GM21737 (cell line): ENCODE data around the gene DENND5B.
"Not testable (repeated sequence)": the region's sequence is repeated elsewhere in the genome, so short reads cannot be mapped to it uniquely, and the experiment has no call there.

Source experiments
- ATAC-seq: cut with Tn5 transposase; IDR thresholded peaks from one replicate; pipeline ENCODE4 v1.9.1; 2021; ENCODE audit warnings: mild to moderate bottlenecking, moderate library complexity; ENCODE audit not compliant: unreplicated experiment

The DENND5B gene

GRCh38 chr12:31594681-31595080 is 3.7 kb upstream of the DENND5B start:
- no peak for ATAC-seq

GRCh38 chr12:31591380-31591901 is 505 bp upstream of the DENND5B start:
- peak; percentile 16 for ATAC-seq

GRCh38 chr12:31589904-31590641 is 863 bp downstream of the DENND5B start:
- ATAC-seq: peak; percentile 32

- ATAC-seq: no peak
Measured at GRCh38 chr12:31589598-31589903, 1.4 kb downstream of the DENND5B start.

GRCh38 chr12:31588976-31589375 is 2.0 kb downstream of the DENND5B start:
- no peak for ATAC-seq

GRCh38 chr12:31586728-31587127 is 4.2 kb downstream of the DENND5B start:
- no peak for ATAC-seq

GRCh38 chr12:31585895-31586294 is 5.0 kb downstream of the DENND5B start:
- ATAC-seq: no peak

- ATAC-seq: no peak
Measured at GRCh38 chr12:31585271-31585670, 5.7 kb downstream of the DENND5B start.

- ATAC-seq: no peak
Measured at GRCh38 chr12:31584782-31585181, 6.2 kb downstream of the DENND5B start.

- no peak for ATAC-seq
Measured at GRCh38 chr12:31583878-31584277, 7.1 kb downstream of the DENND5B start.

GRCh38 chr12:31582155-31582554 is 8.8 kb downstream of the DENND5B start:
- ATAC-seq: no peak

- ATAC-seq: no peak
Measured at GRCh38 chr12:31578632-31579031, 12.3 kb downstream of the DENND5B start.

- no peak for ATAC-seq
Measured at GRCh38 chr12:31574803-31575575, 15.9 kb downstream of the DENND5B start.

GRCh38 chr12:31574367-31574766 is 16.6 kb downstream of the DENND5B start:
- not testable (repeated sequence) for ATAC-seq

- no peak for ATAC-seq
Measured at GRCh38 chr12:31572900-31573600, 17.9 kb downstream of the DENND5B start.

- no peak for ATAC-seq
Measured at GRCh38 chr12:31570880-31571279, 20.1 kb downstream of the DENND5B start.

- ATAC-seq: not testable (repeated sequence)
Measured at GRCh38 chr12:31569517-31569916, 21.4 kb downstream of the DENND5B start.

GRCh38 chr12:31568498-31568897 is 22.4 kb downstream of the DENND5B start:
- no peak for ATAC-seq

GRCh38 chr12:31567029-31567428 is 23.9 kb downstream of the DENND5B start:
- ATAC-seq: no peak

- ATAC-seq: no peak
Measured at GRCh38 chr12:31566547-31566946, 24.4 kb downstream of the DENND5B start.

- ATAC-seq: no peak
Measured at GRCh38 chr12:31562594-31563328, 28.2 kb downstream of the DENND5B start.
